ENCODE data around the gene NGDN. TPM values are rescaled to one million over a fixed set of nuclear protein-coding genes. Genes with fewer than 3 reads are reported as not detected.

The NGDN gene
- total and polyA plus RNA-seq, 2 donors (not counting 3 experiments of a cell fraction or from before 2014, with no cell fraction given): 25.6 to 36.5 TPM

- Histone ChIP-seq H3K9me1 (replicated peaks; ENCODE audit: control insufficient read depth, extremely low read depth, insufficient read depth, low read length) (no peaks in the 10 kb centered on the region), H3K27me3 (ENCODE audit: control insufficient read depth in 2 of 2, insufficient read depth in 2 of 2, low read length in 2 of 2) (no peaks in the 10 kb centered on the region), H3K9ac (replicated peaks; ENCODE audit: extremely low read depth, insufficient read depth, low read length) (no peak overlapping the region), H3K4me2 (ENCODE audit: insufficient read depth, low read length) (no peak overlapping the region), H3K27ac (ENCODE audit: insufficient read depth, low read depth, low read length) (no peak overlapping the region), H2AFZ (ENCODE audit: low read depth, low read length) (no peak overlapping the region), H3K4me3 (replicated peaks in 1 of 3; ENCODE audit: insufficient read depth in 1 of 3, low read depth in 1 of 3, low read length in 3 of 3) (no peak overlapping the region), H3K79me2 (ENCODE audit: control insufficient read depth, insufficient read depth, low read length) (no peaks in the 10 kb centered on the region), H3K36me3 (ENCODE audit: control insufficient read depth in 2 of 2, extremely low read depth in 1 of 2, insufficient read depth in 2 of 2, low read length in 2 of 2) (no peaks in the 10 kb centered on the region), H3K9me3 (replicated peaks; ENCODE audit: control insufficient read depth, insufficient read depth, low read length) (no peaks in the 10 kb centered on the region), H4K20me1 (replicated peaks; ENCODE audit: control insufficient read depth, extremely low read depth, insufficient read depth, low read length) (no peaks in the 10 kb centered on the region), H3K4me1 (ENCODE audit: control insufficient read depth, extremely low read depth, insufficient read depth, low read length) (no peaks in the 10 kb centered on the region)
- ChIA-PET CTCF (interaction anchor here (0.8 kb wide), 1 partner anchor 13 kb away, joined by 3 read pairs; no protein-coding TSS in a partner anchor), POLR2A (no interaction called here)
- dilution Hi-C loops (cut with MboI; ENCODE audit: extremely low pct_ligation_motif_present, low sequenced_read_pairs) (no loop called here), intact Hi-C loops (cut with micrococcal nuclease) (no loop called here)
- no peak for FAIRE-seq
- no peak for DNase-seq (ENCODE audit: low read depth, low spot score)
- BruUV-seq (replicated peaks): no TSS peak
- TF ChIP-seq GATA2 (IDR thresholded peaks at IDR 0.05; ENCODE audit: insufficient read depth, insufficient read length, low read depth, low read length) (no peak), POLR2AphosphoS5 (IDR thresholded peaks at IDR 0.05; ENCODE audit: insufficient read depth, low read depth, low read length) (no peak), CTCF (IDR thresholded peaks at IDR 0.05; ENCODE audit: extremely low read depth in 1 of 2, insufficient read depth in 1 of 2, low read depth in 1 of 2, low read length in 2 of 2) (no peak), JUN (IDR thresholded peaks at IDR 0.05; ENCODE audit: borderline replicate concordance, insufficient read depth, insufficient read length, low read depth) (no peak), EZH2 (IDR thresholded peaks at IDR 0.05; ENCODE audit: borderline replicate concordance, low read depth, low read length, severe bottlenecking) (no peak)
Observed at GRCh38 chr14:23430723-23431085, 38.8 kb upstream of the NGDN start.

GRCh38 chr14:23431486-23431885, 38.0 kb upstream of the NGDN start:
- ChIA-PET CTCF (no interaction called here), POLR2A (no interaction called here)
- Histone ChIP-seq H3K36me3 (ENCODE audit: control insufficient read depth in 2 of 2, extremely low read depth in 1 of 2, insufficient read depth in 2 of 2, low read length in 2 of 2) (no peaks in the 10 kb centered on the region), H3K9ac (replicated peaks; ENCODE audit: extremely low read depth, insufficient read depth, low read length) (no peak overlapping the region), H3K4me2 (ENCODE audit: insufficient read depth, low read length) (no peak overlapping the region), H3K79me2 (ENCODE audit: control insufficient read depth, insufficient read depth, low read length) (no peaks in the 10 kb centered on the region), H2AFZ (ENCODE audit: low read depth, low read length) (no peak overlapping the region), H3K9me3 (replicated peaks; ENCODE audit: control insufficient read depth, insufficient read depth, low read length) (no peaks in the 10 kb centered on the region), H3K4me3 (replicated peaks in 1 of 3; ENCODE audit: insufficient read depth in 1 of 3, low read depth in 1 of 3, low read length in 3 of 3) (no peak overlapping the region), H4K20me1 (replicated peaks; ENCODE audit: control insufficient read depth, extremely low read depth, insufficient read depth, low read length) (no peaks in the 10 kb centered on the region), H3K9me1 (replicated peaks; ENCODE audit: control insufficient read depth, extremely low read depth, insufficient read depth, low read length) (no peaks in the 10 kb centered on the region), H3K4me1 (ENCODE audit: control insufficient read depth, extremely low read depth, insufficient read depth, low read length) (no peaks in the 10 kb centered on the region), H3K27me3 (ENCODE audit: control insufficient read depth in 2 of 2, insufficient read depth in 2 of 2, low read length in 2 of 2) (no peaks in the 10 kb centered on the region), H3K27ac (ENCODE audit: insufficient read depth, low read depth, low read length) (no peak overlapping the region)
- intact Hi-C loops (cut with micrococcal nuclease): no loop called here
- no TSS peak for BruUV-seq (replicated peaks)
- dilution Hi-C loops (cut with MboI; ENCODE audit: extremely low pct_ligation_motif_present, low sequenced_read_pairs): no loop called here
- FAIRE-seq (no peak), DNase-seq (ENCODE audit: low read depth, low spot score) (no peak)
- no peak for TF ChIP-seq POLR2A (IDR thresholded peaks at IDR 0.05; ENCODE audit: low read depth, low read length)
- no peak for TF ChIP-seq MAX (IDR thresholded peaks at IDR 0.05; ENCODE audit: insufficient read depth, insufficient read length)
- no peak for TF ChIP-seq MYC (IDR thresholded peaks at IDR 0.05; ENCODE audit: low read depth, low read length)
- no peak for TF ChIP-seq JUN (IDR thresholded peaks at IDR 0.05; ENCODE audit: borderline replicate concordance, insufficient read depth, insufficient read length, low read depth)
- TF ChIP-seq EZH2 (IDR thresholded peaks at IDR 0.05; ENCODE audit: borderline replicate concordance, low read depth, low read length, severe bottlenecking): no peak
- no peak for TF ChIP-seq CTCF (IDR thresholded peaks at IDR 0.05; ENCODE audit: extremely low read depth in 1 of 2, insufficient read depth in 1 of 2, low read depth in 1 of 2, low read length in 2 of 2)
- no peak for TF ChIP-seq POLR2AphosphoS5 (IDR thresholded peaks at IDR 0.05; ENCODE audit: insufficient read depth, low read depth, low read length)
- TF ChIP-seq FOS (IDR thresholded peaks at IDR 0.05; ENCODE audit: borderline replicate concordance, insufficient read depth, low read length): no peak
- TF ChIP-seq GATA2 (IDR thresholded peaks at IDR 0.05; ENCODE audit: insufficient read depth, insufficient read length, low read depth, low read length): no peak
